Ramos (cell line): Measurements from ENCODE around the gene SPAG16.

Experiments used
- in situ Hi-C: fragments of 300-500 bp; cut with MboI; formaldehyde crosslinking; loops from one replicate; pipeline ENCODE4 v1.14.3; 2022; ENCODE audit warnings: low sequenced_read_pairs; ENCODE audit not compliant: unreplicated experiment

The SPAG16 gene

DNA sequence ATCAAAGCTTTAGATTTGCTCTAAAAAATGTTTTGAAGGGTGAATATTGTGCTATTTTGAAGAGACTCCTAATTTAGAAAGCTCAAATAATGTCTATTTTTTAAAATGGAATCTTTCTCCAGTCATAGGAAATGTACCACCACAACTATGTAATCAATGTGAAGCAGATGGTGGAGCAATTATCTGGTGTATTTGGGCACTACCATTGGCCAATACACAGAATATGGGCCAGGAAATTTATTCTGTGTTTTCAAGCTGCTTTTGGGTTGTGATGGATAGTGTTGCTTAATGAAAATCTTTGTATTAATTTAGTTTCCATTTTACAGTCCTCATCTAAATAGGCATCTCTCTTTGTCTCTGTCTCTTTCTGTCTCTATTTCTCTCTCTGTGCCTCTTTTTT, 1109.5 kb downstream of the SPAG16 start:
- in situ Hi-C loops: no loop called here

DNA sequence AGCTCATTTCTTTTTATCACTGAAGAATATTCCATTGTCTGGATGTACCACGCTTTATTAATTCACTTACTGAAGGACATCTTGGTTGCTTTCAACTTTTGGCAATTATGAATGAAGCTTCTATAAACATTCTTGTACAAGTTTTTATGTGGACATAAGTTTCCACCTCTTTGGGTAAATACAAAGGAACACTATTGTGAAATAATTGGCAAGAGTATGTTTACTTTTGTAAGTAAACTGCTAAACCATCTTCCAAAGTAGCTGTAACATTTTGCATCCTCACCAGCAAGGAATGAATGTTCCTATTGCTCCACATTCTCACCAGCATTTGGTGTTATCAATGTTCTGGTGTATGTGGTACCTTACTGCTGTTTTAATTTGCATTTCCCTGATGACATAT, 1110.8 kb downstream of the SPAG16 start:
- in situ Hi-C loops: no loop called here

DNA sequence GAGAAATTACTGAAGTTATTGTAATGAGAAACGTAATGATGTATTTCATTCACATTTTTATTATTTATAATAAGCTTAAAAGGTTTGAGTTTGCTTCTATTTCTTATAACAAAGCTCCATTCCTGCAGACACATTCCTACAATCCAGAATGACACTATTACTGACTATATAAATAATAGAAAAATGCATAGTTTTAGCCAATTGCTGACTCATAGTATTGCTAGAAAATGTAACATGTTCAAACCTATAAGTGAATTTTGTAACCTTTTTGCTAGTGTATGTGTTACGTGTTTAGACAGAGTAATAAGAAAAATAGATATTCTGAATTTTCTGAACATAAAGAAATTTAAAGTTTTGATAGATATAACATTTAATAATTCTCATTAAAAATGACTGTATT, 1117.3 kb downstream of the SPAG16 start:
- in situ Hi-C loops: no loop called here

DNA sequence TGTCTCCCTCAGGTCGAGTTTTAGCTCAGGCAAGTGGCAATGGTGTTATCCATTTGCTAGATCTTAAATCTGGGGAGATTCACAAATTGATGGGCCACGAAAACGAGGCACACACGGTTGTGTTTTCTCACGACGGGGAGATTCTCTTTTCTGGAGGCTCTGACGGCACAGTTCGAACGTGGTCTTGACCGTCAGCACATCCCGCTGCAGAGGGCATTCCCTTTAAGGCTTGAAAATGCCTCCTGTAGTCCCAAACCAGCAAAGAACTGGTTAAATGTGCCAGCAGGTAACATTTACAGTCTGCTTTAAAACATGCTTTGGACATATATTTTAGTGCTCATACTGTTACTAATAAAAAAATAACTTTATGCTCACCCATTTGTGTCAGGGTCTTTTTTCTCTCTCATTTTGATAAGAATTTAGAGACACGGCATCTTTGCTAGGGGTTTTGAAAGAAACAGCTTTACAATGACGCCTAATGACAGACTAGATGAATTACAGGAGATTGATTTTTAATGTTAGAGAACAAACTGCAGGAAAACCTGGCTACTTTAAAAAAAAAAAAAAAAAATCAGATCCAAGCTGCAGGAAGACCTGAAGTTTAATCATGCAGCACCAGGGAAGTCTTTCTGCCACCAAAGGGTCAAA, 1126.0 kb downstream of the SPAG16 start:
- in situ Hi-C loops: no loop called here

DNA sequence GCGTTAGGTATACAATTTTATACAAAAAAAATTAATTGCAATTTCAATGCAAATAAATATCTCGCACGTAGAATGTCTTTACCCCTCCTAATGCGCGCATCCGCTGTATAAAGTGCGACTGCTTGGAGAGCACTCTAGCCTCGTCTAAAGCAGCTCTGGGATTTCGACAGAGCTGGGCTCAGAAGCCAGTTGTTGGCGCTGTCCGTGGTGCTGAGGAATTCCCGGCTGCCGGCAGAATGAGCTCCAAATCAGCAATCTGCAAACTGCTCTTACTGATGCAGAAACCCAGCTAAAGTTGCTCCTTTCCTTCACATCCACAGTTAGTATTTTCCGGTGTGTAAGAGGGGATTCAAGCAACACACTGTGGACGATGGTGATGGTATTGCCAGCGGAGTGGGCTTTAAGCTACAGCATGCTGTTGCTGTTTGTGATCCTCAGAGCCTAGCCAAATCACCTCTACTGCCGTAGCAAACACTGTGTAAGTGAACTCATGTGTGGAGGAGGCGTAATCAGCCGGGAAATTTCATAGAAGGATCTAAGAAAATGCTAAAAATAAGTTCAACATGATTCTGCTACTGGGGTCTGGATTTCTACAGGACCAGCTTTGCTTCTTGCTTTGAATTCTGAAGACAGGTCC, 1126.8 kb downstream of the SPAG16 start, which contains the start of gene VWC2L:
Gene VWC2L (plus strand): TSS at position 137 of the 637 bp plus-strand sequence. CDS start 3,140 bp downstream, outside the sequence.
- in situ Hi-C loops: no loop called here

DNA sequence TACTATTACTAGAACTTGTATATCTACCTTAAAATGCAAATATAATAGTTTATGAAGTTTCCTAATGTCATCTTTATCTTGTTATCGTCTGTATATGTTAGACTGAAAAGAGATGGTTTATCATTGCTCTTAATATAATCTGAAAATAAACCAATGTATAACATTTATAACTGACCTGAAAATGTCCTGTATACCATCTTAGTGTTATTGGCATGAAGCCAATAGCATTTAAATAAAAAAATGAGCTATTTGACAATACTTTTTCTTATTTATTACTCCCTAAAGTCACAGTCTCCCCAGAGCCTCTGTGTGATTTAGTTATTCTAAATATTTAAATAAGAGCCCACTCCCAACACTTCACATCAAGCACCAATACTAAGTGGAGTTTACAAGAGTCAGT, 1128.4 kb downstream of the SPAG16 start:
- in situ Hi-C loops: no loop called here

DNA sequence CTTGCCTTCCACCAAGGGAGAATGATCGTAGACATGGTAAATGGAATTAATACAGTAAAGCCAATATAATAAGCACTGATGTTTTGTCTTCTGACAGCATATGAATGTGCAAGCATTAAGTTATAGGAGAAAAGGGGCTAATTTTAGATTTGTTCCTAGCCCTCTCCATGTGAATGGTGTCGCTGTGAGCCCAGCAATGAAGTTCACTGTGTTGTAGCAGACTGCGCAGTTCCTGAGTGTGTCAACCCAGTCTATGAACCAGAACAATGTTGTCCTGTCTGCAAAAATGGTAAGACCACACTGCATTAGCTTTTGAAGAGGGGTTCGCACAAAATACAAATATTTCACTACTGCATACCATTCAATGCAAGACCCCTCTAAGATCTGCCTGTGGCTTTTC, 1152.2 kb downstream of the SPAG16 start:
- in situ Hi-C loops: no loop called here

DNA sequence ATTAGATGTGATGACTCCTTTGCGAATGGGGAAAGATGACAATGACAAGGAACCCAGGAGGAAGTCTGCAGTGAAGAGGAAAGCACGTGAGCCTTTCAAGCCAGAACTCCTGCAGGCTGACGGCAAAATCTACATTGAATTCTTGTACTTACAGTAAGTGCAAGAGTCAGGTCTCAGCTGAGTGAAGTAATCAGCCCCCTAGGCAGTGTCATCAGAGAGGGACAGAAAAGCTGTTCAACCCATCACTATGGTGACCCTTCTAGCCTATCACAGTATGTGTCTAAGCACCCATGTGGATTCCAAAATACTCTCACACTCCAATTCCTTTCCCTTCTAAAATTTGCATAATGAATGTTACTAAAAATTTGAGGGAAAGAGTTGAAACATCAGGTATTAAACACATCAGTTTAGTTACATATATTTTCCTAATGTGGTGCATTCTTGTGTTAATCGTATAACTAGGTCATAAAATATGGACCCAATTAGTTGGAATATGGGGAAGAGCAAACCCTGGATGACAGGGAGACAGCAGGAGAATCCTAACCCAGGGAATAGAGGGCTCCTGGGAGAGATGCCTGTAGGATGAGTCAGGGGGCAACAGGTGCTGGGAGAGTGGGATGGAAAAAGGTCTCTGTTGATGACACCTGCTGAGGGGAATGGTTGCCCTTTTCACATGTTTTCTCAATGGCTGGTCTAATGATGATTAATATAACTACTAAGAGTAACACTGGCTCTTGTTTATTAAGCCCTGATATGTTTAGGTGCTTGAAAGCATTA, 1166.0 kb downstream of the SPAG16 start:
- in situ Hi-C loops: no loop called here

DNA sequence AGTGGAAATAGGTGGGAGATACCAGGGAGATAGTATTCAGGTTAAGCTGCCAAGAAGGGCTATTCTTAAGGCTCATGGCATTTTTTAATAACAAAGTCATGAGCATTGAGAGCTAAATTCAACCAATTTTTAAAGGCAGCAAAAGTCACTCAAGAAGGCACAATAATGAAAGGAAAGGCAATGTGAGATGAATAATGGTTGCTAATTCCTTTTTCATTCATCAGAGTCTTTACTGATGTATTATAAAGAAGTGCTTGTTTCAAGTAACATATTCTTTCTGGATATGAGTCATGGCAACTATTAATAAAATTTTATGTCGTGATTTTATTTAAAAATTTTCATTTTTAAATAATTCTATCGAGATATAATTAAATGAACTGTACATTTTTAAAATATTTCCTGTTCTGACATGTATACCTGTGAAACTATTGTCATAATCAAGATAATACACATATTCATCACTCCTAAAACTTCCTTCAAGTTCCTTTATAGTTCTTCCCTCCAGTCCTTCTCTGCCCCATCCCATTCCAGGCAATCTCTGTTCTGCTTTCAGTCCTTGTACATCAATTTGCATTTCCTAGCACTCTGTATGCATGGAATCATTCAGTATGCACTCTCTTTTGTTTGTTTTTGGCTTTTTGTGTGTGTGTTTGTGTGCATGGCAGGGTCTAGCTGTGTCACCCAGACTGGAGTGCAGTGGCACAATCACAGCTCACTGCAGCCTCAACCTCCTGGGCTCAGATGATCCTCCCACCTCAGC, 1167.4 kb downstream of the SPAG16 start:
- in situ Hi-C loops: no loop called here
